ENCODE measurements around the gene AGR3. TPM values are rescaled to one million over a fixed set of nuclear protein-coding genes. Genes with fewer than 3 reads are reported as not detected.
A peak's percentile ranks its signal among the peaks of the same experiment; 100 is the strongest.

The AGR3 gene
- total RNA-seq, 1 donor from 2014 or later: not detected

GRCh38 chr7:16900209-16900768 lies 18.5 kb upstream of the AGR3 start:
- FAIRE-seq (no peak), DNase-seq (ENCODE audit: low read depth) (no peak)
- Histone ChIP-seq H3K4me2 (ENCODE audit: low read length) (no peak overlapping the region), H3K4me1 (ENCODE audit: insufficient read depth, low read length) (peaks cover 3% of the 10 kb centered on the region), H3K9ac (ENCODE audit: low read length) (no peak overlapping the region), H4K20me1 (ENCODE audit: insufficient read depth, low read length) (no peaks in the 10 kb centered on the region), H3K9me3 (ENCODE audit: insufficient read depth, low read depth, low read length) (no peaks in the 10 kb centered on the region), H2AFZ (ENCODE audit: low read depth, low read length) (no peak overlapping the region), H3K27ac (ENCODE audit: low read depth, low read length) (no peak overlapping the region), H3K27me3 (ENCODE audit: insufficient read depth, low read length) (no peaks in the 10 kb centered on the region), H3K4me3 (ENCODE audit: insufficient read depth, low read depth, low read length) (no peak overlapping the region), H3K79me2 (ENCODE audit: insufficient read depth, low read length) (no peaks in the 10 kb centered on the region), H3K36me3 (ENCODE audit: insufficient read depth, low read length) (no peaks in the 10 kb centered on the region)
- Mint-ChIP-seq H3K4me1 (ENCODE audit: low read depth, unreplicated experiment) (peaks cover 11% of the 10 kb centered on the region), H3K36me3 (ENCODE audit: low read depth, unreplicated experiment) (no peaks in the 10 kb centered on the region), H3K27ac (ENCODE audit: unreplicated experiment) (no peak overlapping the region), H3K9me3 (ENCODE audit: unreplicated experiment) (peaks cover 3% of the 10 kb centered on the region), H3K27me3 (ENCODE audit: low read depth, unreplicated experiment) (no peaks in the 10 kb centered on the region), H3K4me3 (ENCODE audit: unreplicated experiment) (no peak overlapping the region)
- TF ChIP-seq EZH2 (IDR thresholded peaks at IDR 0.05; ENCODE audit: insufficient read depth, low read length): no peak
- no peak for TF ChIP-seq CTCF (IDR thresholded peaks at IDR 0.05; ENCODE audit: insufficient read depth, low read depth, low read length)

- H3K36me3 Mint-ChIP-seq (ENCODE audit: low read depth, unreplicated experiment): no peaks in the 10 kb centered on the region
- no peak overlapping the region for H3K4me3 ChIP-seq (ENCODE audit: insufficient read depth, low read depth, low read length)
- no peaks in the 10 kb centered on the region for H3K9me3 ChIP-seq (ENCODE audit: insufficient read depth, low read depth, low read length)
- no peak for FAIRE-seq
- H3K4me1 Mint-ChIP-seq (ENCODE audit: low read depth, unreplicated experiment): peaks cover 4% of the 10 kb centered on the region
- H3K79me2 ChIP-seq (ENCODE audit: insufficient read depth, low read length): no peaks in the 10 kb centered on the region
- no peak overlapping the region for H3K4me3 Mint-ChIP-seq (ENCODE audit: unreplicated experiment)
- H3K27me3 Mint-ChIP-seq (ENCODE audit: low read depth, unreplicated experiment): no peaks in the 10 kb centered on the region
- H3K4me2 ChIP-seq (ENCODE audit: low read length): no peak overlapping the region
- H3K9me3 Mint-ChIP-seq (ENCODE audit: unreplicated experiment): peaks cover 2% of the 10 kb centered on the region
- H3K36me3 ChIP-seq (ENCODE audit: insufficient read depth, low read length): no peaks in the 10 kb centered on the region
- no peak overlapping the region for H3K27ac Mint-ChIP-seq (ENCODE audit: unreplicated experiment)
- TF ChIP-seq EZH2 (IDR thresholded peaks at IDR 0.05; ENCODE audit: insufficient read depth, low read length) (no peak), CTCF (IDR thresholded peaks at IDR 0.05; ENCODE audit: insufficient read depth, low read depth, low read length) (no peak)
- H3K4me1 ChIP-seq (ENCODE audit: insufficient read depth, low read length): no peaks in the 10 kb centered on the region
- no peaks in the 10 kb centered on the region for H4K20me1 ChIP-seq (ENCODE audit: insufficient read depth, low read length)
- H3K9ac ChIP-seq (ENCODE audit: low read length): no peak overlapping the region
- H3K27ac ChIP-seq (ENCODE audit: low read depth, low read length): no peak overlapping the region
- H3K27me3 ChIP-seq (ENCODE audit: insufficient read depth, low read length): no peaks in the 10 kb centered on the region
- H2AFZ ChIP-seq (ENCODE audit: low read depth, low read length): no peak overlapping the region
- no peak for DNase-seq (ENCODE audit: low read depth)
Measured at GRCh38 chr7:16891874-16892643, 10.3 kb upstream of the AGR3 start.

GRCh38 chr7:16891338-16891737 lies 9.6 kb upstream of the AGR3 start:
- Histone ChIP-seq H3K9ac (ENCODE audit: low read length) (no peak overlapping the region), H3K4me1 (ENCODE audit: insufficient read depth, low read length) (no peaks in the 10 kb centered on the region), H4K20me1 (ENCODE audit: insufficient read depth, low read length) (no peaks in the 10 kb centered on the region), H3K36me3 (ENCODE audit: insufficient read depth, low read length) (no peaks in the 10 kb centered on the region), H2AFZ (ENCODE audit: low read depth, low read length) (no peak overlapping the region), H3K9me3 (ENCODE audit: insufficient read depth, low read depth, low read length) (no peaks in the 10 kb centered on the region), H3K4me3 (ENCODE audit: insufficient read depth, low read depth, low read length) (no peak overlapping the region), H3K27ac (ENCODE audit: low read depth, low read length) (no peak overlapping the region), H3K79me2 (ENCODE audit: insufficient read depth, low read length) (no peaks in the 10 kb centered on the region), H3K27me3 (ENCODE audit: insufficient read depth, low read length) (no peaks in the 10 kb centered on the region), H3K4me2 (ENCODE audit: low read length) (peak overlapping the region; percentile 45)
- H3K27me3 Mint-ChIP-seq (ENCODE audit: low read depth, unreplicated experiment): no peaks in the 10 kb centered on the region
- no peaks in the 10 kb centered on the region for H3K36me3 Mint-ChIP-seq (ENCODE audit: low read depth, unreplicated experiment)
- FAIRE-seq (no peak), DNase-seq (ENCODE audit: low read depth) (peak; percentile 31)
- H3K27ac Mint-ChIP-seq (ENCODE audit: unreplicated experiment): no peak overlapping the region
- TF ChIP-seq CTCF (IDR thresholded peaks at IDR 0.05; ENCODE audit: insufficient read depth, low read depth, low read length) (peak; percentile 58), EZH2 (IDR thresholded peaks at IDR 0.05; ENCODE audit: insufficient read depth, low read length) (no peak)
- no peak overlapping the region for H3K4me3 Mint-ChIP-seq (ENCODE audit: unreplicated experiment)
- peaks cover 2% of the 10 kb centered on the region for H3K9me3 Mint-ChIP-seq (ENCODE audit: unreplicated experiment)
- H3K4me1 Mint-ChIP-seq (ENCODE audit: low read depth, unreplicated experiment): peaks cover 4% of the 10 kb centered on the region

All from astrocyte (in vitro differentiated cells and primary cell).